GM12872 (cell line): ENCODE results near the gene LRBA.

Experiments
- CTCF ChIP-seq: IDR thresholded peaks from 3 replicates; pipeline ENCODE4 v1.5.1; 2011; ENCODE audit warnings: low read depth, mild to moderate bottlenecking, low read length, moderate library complexity; ENCODE audit not compliant: insufficient read depth

The LRBA gene

GRCh38 chr4:150533673-150534072 lies 481.4 kb downstream of the LRBA start:
- TF ChIP-seq CTCF = no peak

DNA sequence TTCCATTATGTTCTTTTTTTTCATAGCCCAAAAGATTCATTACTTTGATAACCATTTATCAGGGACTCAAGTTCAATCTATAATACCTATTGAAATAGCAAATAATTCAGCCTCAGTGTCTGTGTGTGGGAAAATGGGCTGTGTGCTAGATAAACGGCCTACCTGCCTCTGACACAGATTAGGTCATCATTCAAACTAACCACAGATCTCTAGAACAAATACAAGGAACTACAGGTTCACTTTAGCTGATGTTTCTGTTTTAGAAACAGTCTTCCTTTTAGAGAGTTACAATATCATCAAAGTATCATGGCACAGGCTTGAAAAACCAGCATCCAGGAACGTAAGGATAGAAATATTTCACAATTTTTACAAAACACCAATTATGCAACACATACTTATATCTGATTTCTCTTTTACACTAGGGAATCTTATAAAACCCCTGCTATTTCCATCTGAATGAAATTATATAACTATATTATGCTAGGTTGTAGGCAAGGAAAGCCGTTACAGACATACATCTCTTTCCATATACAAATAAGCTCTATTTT lies 489.7 kb downstream of the LRBA start:
- no peak for TF ChIP-seq CTCF

GRCh38 chr4:150518559-150518958 lies 496.5 kb downstream of the LRBA start:
- TF ChIP-seq CTCF = no peak

DNA sequence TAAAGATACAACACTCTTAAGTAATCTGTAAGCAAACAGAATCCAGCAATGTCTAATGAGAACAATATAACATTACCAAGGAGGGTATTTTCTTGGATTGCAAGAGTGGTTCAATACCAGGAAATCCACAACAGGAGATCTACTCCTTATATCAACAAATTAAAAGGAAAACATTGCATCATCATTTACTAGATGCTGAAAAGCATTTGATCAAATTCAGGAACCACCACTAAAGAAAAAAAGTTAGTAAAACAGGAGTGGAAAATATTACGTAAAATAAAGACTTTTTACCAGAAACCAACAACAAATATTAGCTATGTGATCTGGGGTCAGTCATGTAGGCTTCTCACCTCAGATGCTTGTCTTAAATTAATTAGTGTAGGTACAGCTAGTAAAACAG lies 499.9 kb downstream of the LRBA start:
- TF ChIP-seq CTCF = no peak

GRCh38 chr4:150514709-150515108 lies 500.4 kb downstream of the LRBA start:
- TF ChIP-seq CTCF = no peak

DNA sequence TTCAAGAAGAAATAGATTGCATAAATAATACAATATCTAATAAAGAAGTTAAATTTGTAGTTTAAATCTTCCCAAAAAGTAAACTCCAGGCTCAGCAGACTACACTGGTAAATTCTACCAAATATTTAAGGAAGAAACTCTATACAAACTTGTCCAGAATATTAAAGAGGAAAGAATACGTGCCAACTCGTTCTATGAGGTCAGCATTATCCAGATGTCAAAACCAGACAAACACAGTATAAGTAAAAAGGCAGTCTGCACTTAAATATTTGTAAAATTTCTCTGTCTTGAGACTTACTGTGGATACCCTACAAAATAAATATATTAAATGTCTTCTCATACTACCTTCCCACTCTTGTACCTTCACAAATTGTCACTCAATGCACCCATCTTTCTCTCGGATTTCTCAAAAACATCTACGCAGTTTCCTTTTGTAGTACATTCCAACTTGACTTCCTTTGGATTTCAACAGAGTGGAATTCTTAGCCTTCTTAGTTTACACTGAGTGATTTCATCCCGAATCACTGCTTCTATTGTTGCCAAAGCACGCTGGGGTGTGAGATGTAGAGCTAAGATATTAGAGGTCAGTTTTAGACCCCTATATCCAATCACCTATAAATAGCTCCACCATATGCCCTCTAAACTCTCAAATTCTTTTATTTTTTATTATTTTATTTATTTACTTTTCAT lies 504.8 kb downstream of the LRBA start:
- TF ChIP-seq CTCF = no peak

DNA sequence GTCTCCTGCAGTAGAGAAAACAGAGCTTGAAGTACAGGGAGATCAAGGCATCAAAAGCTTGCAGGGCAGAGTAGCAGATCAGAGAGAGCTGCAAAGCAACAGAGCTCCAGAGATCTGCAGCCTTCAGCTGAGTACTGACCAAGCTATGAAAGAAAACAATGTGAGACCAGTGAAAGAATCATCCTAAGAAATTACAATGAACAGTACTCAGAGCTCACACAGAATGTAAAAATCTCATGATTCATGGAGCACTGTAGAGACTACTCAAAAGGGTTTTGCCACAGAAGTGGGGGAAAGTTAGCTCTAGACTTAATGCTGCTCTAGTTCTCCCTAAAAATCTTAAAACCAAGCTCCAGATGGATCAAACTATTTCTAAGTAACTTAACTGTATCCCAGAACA lies 513.1 kb downstream of the LRBA start:
- no peak for TF ChIP-seq CTCF
